ENCODE data around the gene BORCS5.

DNA sequence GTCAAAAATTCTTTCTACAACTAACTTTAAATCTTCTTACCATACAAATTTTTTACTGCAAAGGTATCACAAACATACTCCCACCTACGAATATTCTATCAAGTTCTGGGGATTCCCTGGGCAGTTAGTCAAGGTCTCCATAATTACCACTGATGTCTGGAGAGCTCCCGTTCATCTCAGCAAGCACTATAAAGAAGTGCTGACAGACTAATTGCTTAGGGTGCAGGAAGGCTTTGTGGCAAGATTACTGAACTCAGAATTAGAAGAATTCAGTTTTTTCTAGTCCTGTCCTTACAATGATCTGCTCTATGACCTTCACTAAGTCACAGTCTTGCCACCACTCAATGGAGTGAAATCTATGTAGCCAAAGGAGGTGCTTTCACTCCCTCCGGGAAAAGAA lies 144.2 kb downstream of the BORCS5 start:
- TF ChIP-seq POLR2A (IDR thresholded peaks at IDR 0.05; ENCODE audit: low read depth, low read length), result no peak
- no peak for TF ChIP-seq POLR2AphosphoS5 (IDR thresholded peaks at IDR 0.05; ENCODE audit: low read depth, low read length)
